Fibroblast of lung (primary cell): ENCODE results near the gene LCN10. TPM values are rescaled to one million over a fixed set of nuclear protein-coding genes. Genes with fewer than 3 reads are reported as not detected.

Experiments used
- DNase-seq, 2 donors: peaks; one replicate each; pipeline versions ENCODE4 v3.0.0 to v3.0.0-alpha.2; 2010; ENCODE audit warnings: low read depth in 2 of 2
- H2AFZ ChIP-seq: 2 replicates; pipeline ENCODE4 v1.5.1; 2012; ENCODE audit warnings: low read length, control low read depth, inconsistent platforms
- H3K27ac ChIP-seq: 2 replicates; pipeline ENCODE4 v1.5.1; 2011; ENCODE audit warnings: low read length, control low read depth; ENCODE audit not compliant: insufficient read depth
- H3K27me3 ChIP-seq: 2 replicates; pipeline ENCODE4 v1.5.1; 2011; ENCODE audit warnings: mild to moderate bottlenecking, low read length; ENCODE audit not compliant: control insufficient read depth, insufficient read depth
- H3K36me3 ChIP-seq: 2 replicates; pipeline ENCODE4 v1.5.1; 2011; ENCODE audit warnings: low read length; ENCODE audit not compliant: control insufficient read depth, insufficient read depth
- H3K4me1 ChIP-seq: 2 replicates; pipeline ENCODE4 v1.5.1; 2011; ENCODE audit warnings: low read length; ENCODE audit not compliant: control insufficient read depth, insufficient read depth; ENCODE audit errors: extremely low read depth
- H3K4me2 ChIP-seq: 2 replicates; pipeline ENCODE4 v1.5.1; 2011; ENCODE audit warnings: low read length, control low read depth; ENCODE audit not compliant: insufficient read depth; ENCODE audit errors: extremely low read depth
- H3K4me3 ChIP-seq, 4 experiments: fragments of 200-600 bp in 1 of 4; sonication (generic) in 1 of 4; replicated peaks in 1 of 4; 2 replicates each; pipeline ENCODE4 v1.5.1; 2011 to 2016; ENCODE audit warnings: low read length in 4 of 4, low read depth in 3 of 4, mild to moderate bottlenecking in 3 of 4, control low read depth in 2 of 4, inconsistent platforms in 1 of 4, mixed read lengths in 1 of 4; ENCODE audit not compliant: insufficient read depth in 1 of 4; ENCODE audit errors: control extremely low read depth in 1 of 4
- H3K79me2 ChIP-seq: 2 replicates; pipeline ENCODE4 v1.5.1; 2012; ENCODE audit warnings: mild to moderate bottlenecking, low read length, inconsistent platforms; ENCODE audit not compliant: control insufficient read depth, insufficient read depth
- H3K9ac ChIP-seq: 2 replicates; pipeline ENCODE4 v1.5.1; 2011; ENCODE audit warnings: mild to moderate bottlenecking, low read length, control low read depth; ENCODE audit not compliant: insufficient read depth
- H3K9me3 ChIP-seq: 2 replicates; pipeline ENCODE4 v1.5.1; 2012; ENCODE audit warnings: low read depth, low read length; ENCODE audit not compliant: control insufficient read depth, insufficient read depth
- H4K20me1 ChIP-seq: 2 replicates; pipeline ENCODE4 v1.5.1; 2011; ENCODE audit warnings: low read length; ENCODE audit not compliant: control insufficient read depth, insufficient read depth; ENCODE audit errors: extremely low read depth
- CTCF ChIP-seq, 2 donors: IDR thresholded peaks in 1 of 2; conservative IDR thresholded peaks in 1 of 2; 1 replicate in 1 of 2; 2 replicates in 1 of 2; pipeline ENCODE4 v1.5.1; 2011 to 2012; ENCODE audit warnings: low read length in 2 of 2, control low read depth in 1 of 2, inconsistent platforms in 1 of 2, low read depth in 1 of 2, mild to moderate bottlenecking in 1 of 2
- EZH2 ChIP-seq: IDR thresholded peaks from 2 replicates; pipeline ENCODE4 v1.5.1; 2012; ENCODE audit warnings: low read length, control low read depth, mild to moderate bottlenecking; ENCODE audit errors: missing control alignments
- polyA plus RNA-seq, 2 donors: library from polyadenylated mRNA; depleted of rRNA in 1 of 2; stranded (reverse) in 1 of 2; unstranded in 1 of 2; fragments of >200 nt; gene quantifications; 2 replicates each; pipeline ENCODE4 v1.2.1, GENCODE V29; 2011 to 2012; ENCODE audit warnings: missing spikeins in 1 of 2
- total RNA-seq: library from RNA; depleted of rRNA; stranded (reverse); fragments of >200 nt; gene quantifications from 2 replicates; pipeline ENCODE4 v1.2.1, GENCODE V29; 2014

The LCN10 gene
- total and polyA plus RNA-seq, 2 donors (not counting 1 experiment from before 2014, with no cell fraction given) = not detected

- Histone ChIP-seq H3K27ac (no peak overlapping the region), H3K27me3 (peaks cover 4% of the 10 kb centered on the region), H2AFZ (no peak overlapping the region), H3K9me3 (no peaks in the 10 kb centered on the region), H3K79me2 (no peaks in the 10 kb centered on the region), H3K4me3 (no peak overlapping the region), H4K20me1 (no peaks in the 10 kb centered on the region), H3K36me3 (peaks cover 14% of the 10 kb centered on the region), H3K4me1 (peaks cover 3% of the 10 kb centered on the region), H3K9ac (no peak overlapping the region), H3K4me2 (no peak overlapping the region)
- TF ChIP-seq EZH2 = no peak
- DNase-seq = no peak
Measured at GRCh38 chr9:136718345-136719194, 24.2 kb downstream of the LCN10 start.

GRCh38 chr9:136717399-136717798, 25.3 kb downstream of the LCN10 start:
- H4K20me1 ChIP-seq = no peaks in the 10 kb centered on the region
- no peak overlapping the region for H3K9ac ChIP-seq
- H3K9me3 ChIP-seq = no peaks in the 10 kb centered on the region
- DNase-seq = no peak
- H3K79me2 ChIP-seq = no peaks in the 10 kb centered on the region
- peaks cover 3% of the 10 kb centered on the region for H3K4me1 ChIP-seq
- H3K27ac ChIP-seq = no peak overlapping the region
- peaks cover 2% of the 10 kb centered on the region for H3K36me3 ChIP-seq
- TF ChIP-seq CTCF (conservative IDR thresholded peaks at IDR 0.05 in 1 of 2, IDR thresholded peaks at IDR 0.05 in 1 of 2; ENCODE audit: low read depth in 1 of 2, low read length in 2 of 2) = no peak
- TF ChIP-seq EZH2 = no peak
- no peak overlapping the region for H3K4me3 ChIP-seq
- H3K27me3 ChIP-seq = peaks cover 4% of the 10 kb centered on the region
- H2AFZ ChIP-seq = no peak overlapping the region
- no peak overlapping the region for H3K4me2 ChIP-seq

- Histone ChIP-seq H3K4me3 (no peak overlapping the region), H3K9me3 (no peaks in the 10 kb centered on the region), H3K4me1 (no peaks in the 10 kb centered on the region), H3K27ac (no peak overlapping the region), H3K36me3 (no peaks in the 10 kb centered on the region), H4K20me1 (no peaks in the 10 kb centered on the region), H2AFZ (no peak overlapping the region), H3K9ac (no peak overlapping the region), H3K27me3 (peaks cover 4% of the 10 kb centered on the region), H3K4me2 (no peak overlapping the region), H3K79me2 (no peaks in the 10 kb centered on the region)
- DNase-seq = no peak
- TF ChIP-seq CTCF (conservative IDR thresholded peaks at IDR 0.05 in 1 of 2, IDR thresholded peaks at IDR 0.05 in 1 of 2; ENCODE audit: low read depth in 1 of 2, low read length in 2 of 2) = no peak
- TF ChIP-seq EZH2 = no peak
Measured at GRCh38 chr9:136714893-136715274, 27.9 kb downstream of the LCN10 start.
